IPS-20b (cell line): Measurements from ENCODE around the gene GAL3ST2.

Source experiments
- H3K27ac ChIP-seq: one replicate; pipeline ENCODE4 v1.5.1; 2013; ENCODE audit warnings: low read length
- H3K27me3 ChIP-seq: 2 replicates; pipeline ENCODE4 v1.6.1; 2013; ENCODE audit warnings: mild to moderate bottlenecking, low read length, inconsistent platforms; ENCODE audit not compliant: insufficient read depth
- H3K36me3 ChIP-seq: 2 replicates; pipeline ENCODE4 v1.6.1; 2013; ENCODE audit warnings: low read depth, mild to moderate bottlenecking, inconsistent platforms, low read length, moderate library complexity; ENCODE audit not compliant: insufficient read depth
- H3K4me1 ChIP-seq: 2 replicates; pipeline ENCODE4 v1.6.1; 2013; ENCODE audit warnings: mild to moderate bottlenecking, control low read depth, inconsistent platforms, low read length, moderate library complexity; ENCODE audit not compliant: insufficient read depth
- H3K4me3 ChIP-seq: 2 replicates; pipeline ENCODE4 v1.5.1; 2013; ENCODE audit warnings: mild to moderate bottlenecking, low read length, inconsistent platforms
- H3K9ac ChIP-seq: 2 replicates; pipeline ENCODE4 v1.6.1; 2013; ENCODE audit warnings: low read depth, mild to moderate bottlenecking, inconsistent platforms, low read length, moderate library complexity
- H3K9me3 ChIP-seq: 2 replicates; pipeline ENCODE4 v1.6.1; 2013; ENCODE audit warnings: mild to moderate bottlenecking, low read depth, low read length, inconsistent platforms; ENCODE audit not compliant: insufficient read depth

Gene GAL3ST2

GRCh38 chr2:241760301-241760771 is 16.3 kb upstream of the GAL3ST2 start:
- Histone ChIP-seq H3K4me3 (no peak overlapping the region), H3K27me3 (no peaks in the 10 kb centered on the region), H3K9ac (no peak overlapping the region), H3K4me1 (no peaks in the 10 kb centered on the region), H3K27ac (no peak overlapping the region), H3K9me3 (peaks cover 4% of the 10 kb centered on the region; the same call in 1 of the 2 replicates), H3K36me3 (peaks cover 14% of the 10 kb centered on the region; the same call in 1 of the 2 replicates)

GRCh38 chr2:241762321-241762932 is 14.2 kb upstream of the GAL3ST2 start:
- no peak overlapping the region for H3K27ac ChIP-seq

GRCh38 chr2:241762933-241763369 is 13.7 kb upstream of the GAL3ST2 start:
- H3K4me3 ChIP-seq = no peak overlapping the region
- no peak overlapping the region for H3K27ac ChIP-seq
- H3K36me3 ChIP-seq = 0 out of 2 replicates have a peak, but pooled peaks cover 8% of the 10 kb centered on the region
- H3K27me3 ChIP-seq = no peaks in the 10 kb centered on the region
- H3K4me1 ChIP-seq = no peaks in the 10 kb centered on the region
- peaks cover 4% of the 10 kb centered on the region; the same call in 1 of the 2 replicates for H3K9me3 ChIP-seq
- no peak overlapping the region for H3K9ac ChIP-seq

More at GRCh38 chr2:241762321-241762932, 14.2 kb upstream of the GAL3ST2 start:
- Histone ChIP-seq H3K36me3 (0 out of 2 replicates have a peak, but pooled peaks cover 8% of the 10 kb centered on the region), H3K9me3 (peaks cover 4% of the 10 kb centered on the region; the same call in 1 of the 2 replicates), H3K4me3 (no peak overlapping the region), H3K27me3 (no peaks in the 10 kb centered on the region), H3K4me1 (no peaks in the 10 kb centered on the region), H3K9ac (no peak overlapping the region)

- no peak overlapping the region for H3K4me3 ChIP-seq
- H3K9me3 ChIP-seq = peaks cover 4% of the 10 kb centered on the region; the same call in 1 of the 2 replicates
- no peaks in the 10 kb centered on the region for H3K27me3 ChIP-seq
- H3K27ac ChIP-seq = no peak overlapping the region
- H3K4me1 ChIP-seq = no peaks in the 10 kb centered on the region
- H3K9ac ChIP-seq = no peak overlapping the region
- 0 out of 2 replicates have a peak, but pooled peaks cover 8% of the 10 kb centered on the region for H3K36me3 ChIP-seq
Observed at GRCh38 chr2:241763551-241764274, 12.9 kb upstream of the GAL3ST2 start.

- peaks cover 4% of the 10 kb centered on the region; the same call in 1 of the 2 replicates for H3K9me3 ChIP-seq
- H3K4me3 ChIP-seq = no peak overlapping the region
- H3K36me3 ChIP-seq = 0 out of 2 replicates have a peak, but pooled peaks cover 3% of the 10 kb centered on the region
- no peaks in the 10 kb centered on the region for H3K27me3 ChIP-seq
- H3K4me1 ChIP-seq = no peaks in the 10 kb centered on the region
- H3K9ac ChIP-seq = no peak overlapping the region
- no peak overlapping the region for H3K27ac ChIP-seq
Observed at GRCh38 chr2:241764275-241765241, 12.1 kb upstream of the GAL3ST2 start.

GRCh38 chr2:241767464-241768250 is 9.0 kb upstream of the GAL3ST2 start:
- Histone ChIP-seq H3K27ac (no peak overlapping the region), H3K9me3 (no peaks in the 10 kb centered on the region), H3K4me3 (no peak overlapping the region), H3K9ac (no peak overlapping the region), H3K27me3 (no peaks in the 10 kb centered on the region), H3K4me1 (no peaks in the 10 kb centered on the region), H3K36me3 (no peaks in the 10 kb centered on the region)

GRCh38 chr2:241768251-241768711 is 8.3 kb upstream of the GAL3ST2 start:
- H3K9ac ChIP-seq = no peak overlapping the region
- H3K36me3 ChIP-seq = no peaks in the 10 kb centered on the region
- no peak overlapping the region for H3K4me3 ChIP-seq
- no peaks in the 10 kb centered on the region for H3K4me1 ChIP-seq
- no peaks in the 10 kb centered on the region for H3K9me3 ChIP-seq
- no peak overlapping the region for H3K27ac ChIP-seq
- no peaks in the 10 kb centered on the region for H3K27me3 ChIP-seq

GRCh38 chr2:241768850-241769249 is 7.8 kb upstream of the GAL3ST2 start:
- Histone ChIP-seq H3K36me3 (no peaks in the 10 kb centered on the region), H3K9ac (no peak overlapping the region), H3K27me3 (no peaks in the 10 kb centered on the region), H3K4me3 (no peak overlapping the region), H3K9me3 (no peaks in the 10 kb centered on the region), H3K27ac (no peak overlapping the region), H3K4me1 (no peaks in the 10 kb centered on the region)

GRCh38 chr2:241769819-241770184 is 6.8 kb upstream of the GAL3ST2 start:
- Histone ChIP-seq H3K4me3 (no peak overlapping the region), H3K27me3 (no peaks in the 10 kb centered on the region), H3K9me3 (no peaks in the 10 kb centered on the region), H3K36me3 (no peaks in the 10 kb centered on the region), H3K27ac (no peak overlapping the region), H3K4me1 (no peaks in the 10 kb centered on the region), H3K9ac (no peak overlapping the region)

- Histone ChIP-seq H3K27ac (no peak overlapping the region), H3K9ac (no peak overlapping the region), H3K27me3 (no peaks in the 10 kb centered on the region), H3K36me3 (no peaks in the 10 kb centered on the region), H3K4me1 (no peaks in the 10 kb centered on the region), H3K4me3 (no peak overlapping the region), H3K9me3 (no peaks in the 10 kb centered on the region)
Observed at GRCh38 chr2:241770185-241770935, 6.3 kb upstream of the GAL3ST2 start.
